GM12801 (cell line): ENCODE results near the gene SH3PXD2B.

ENCODE experiments used
- CTCF ChIP-seq: IDR thresholded peaks from one replicate; pipeline ENCODE4 v1.5.1; 2011; ENCODE audit warnings: control low read depth; ENCODE audit not compliant: insufficient read length; ENCODE audit errors: extremely low read depth

Gene SH3PXD2B

GRCh38 chr5:172423379-172424110 is 30.8 kb downstream of the SH3PXD2B start:
- TF ChIP-seq CTCF = no peak

GRCh38 chr5:172422255-172422654 is 32.1 kb downstream of the SH3PXD2B start:
- TF ChIP-seq CTCF = no peak

GRCh38 chr5:172421020-172421419 is 33.3 kb downstream of the SH3PXD2B start:
- no peak for TF ChIP-seq CTCF

- TF ChIP-seq CTCF = no peak
These were observed 33.9 kb downstream of the SH3PXD2B start for GRCh38 chr5:172420235-172420939.

GRCh38 chr5:172418862-172419814 is 35.2 kb downstream of the SH3PXD2B start:
- TF ChIP-seq CTCF = no peak

GRCh38 chr5:172417983-172418630 is 36.2 kb downstream of the SH3PXD2B start:
- no peak for TF ChIP-seq CTCF
